ENCODE data around the gene KRT33B.
"Not testable (repeated sequence)": the region's sequence is repeated elsewhere in the genome, so short reads cannot be mapped to it uniquely, and the experiment has no call there.

Gene KRT33B

GRCh38 chr17:41383690-41384089 is 14.1 kb upstream of the KRT33B start:
- no peak for TF ChIP-seq FOXP2 (optimal IDR thresholded peaks at IDR 0.05; ENCODE audit: borderline replicate concordance, extremely low read depth, extremely low read length, insufficient read depth)
- TF ChIP-seq SIN3A (IDR thresholded peaks at IDR 0.05; ENCODE audit: borderline replicate concordance, insufficient read depth, low read length) = no peak
- no peak for TF ChIP-seq TAF1 (IDR thresholded peaks at IDR 0.05; ENCODE audit: borderline replicate concordance, insufficient read depth, low read length)
- TF ChIP-seq POLR2AphosphoS5 (IDR thresholded peaks at IDR 0.05; ENCODE audit: low read depth, low read length) = no peak
- no peak for TF ChIP-seq REST (IDR thresholded peaks at IDR 0.05; ENCODE audit: insufficient read depth in 1 of 2, low read depth in 2 of 2, low read length in 2 of 2)

- TF ChIP-seq REST (IDR thresholded peaks at IDR 0.05; ENCODE audit: insufficient read depth in 1 of 2, low read depth in 2 of 2, low read length in 2 of 2) (no peak), POLR2AphosphoS5 (IDR thresholded peaks at IDR 0.05; ENCODE audit: low read depth, low read length) (no peak), TAF1 (IDR thresholded peaks at IDR 0.05; ENCODE audit: borderline replicate concordance, insufficient read depth, low read length) (no peak), FOXP2 (optimal IDR thresholded peaks at IDR 0.05; ENCODE audit: borderline replicate concordance, extremely low read depth, extremely low read length, insufficient read depth) (no peak), SIN3A (IDR thresholded peaks at IDR 0.05; ENCODE audit: borderline replicate concordance, insufficient read depth, low read length) (no peak)
Observed at GRCh38 chr17:41382394-41382793, 12.8 kb upstream of the KRT33B start.

DNA sequence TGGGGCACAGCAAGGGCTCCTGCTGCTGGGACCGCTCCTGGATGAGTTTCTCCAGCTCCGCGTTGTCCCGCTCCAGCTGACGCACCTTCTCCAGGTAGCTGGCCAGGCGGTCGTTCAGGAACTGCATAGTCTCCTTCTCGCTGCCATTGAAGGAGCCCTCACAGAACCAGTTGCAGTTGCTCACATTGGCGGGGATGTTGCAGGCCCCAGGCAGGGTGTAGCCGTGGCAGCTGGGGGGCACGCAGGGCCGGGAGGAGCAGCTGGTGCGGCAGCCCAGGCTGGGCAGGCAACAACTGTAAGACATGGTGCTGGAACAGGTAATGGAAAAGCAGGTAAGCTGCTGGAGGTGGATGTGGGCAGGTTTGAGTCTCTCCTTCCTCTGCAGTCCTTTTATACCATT is 12.3 kb upstream of the KRT33B start, which contains the start of gene KRT34:
KRT34 (minus strand) TSS at position 364 of the 400 bp plus-strand sequence; CDS start at position 304, 60 bp downstream.
- not testable (repeated sequence) for TF ChIP-seq TAF1 (IDR thresholded peaks at IDR 0.05; ENCODE audit: borderline replicate concordance, insufficient read depth, low read length); FOXP2 (optimal IDR thresholded peaks at IDR 0.05; ENCODE audit: borderline replicate concordance, extremely low read depth, extremely low read length, insufficient read depth); SIN3A (IDR thresholded peaks at IDR 0.05; ENCODE audit: borderline replicate concordance, insufficient read depth, low read length)

DNA sequence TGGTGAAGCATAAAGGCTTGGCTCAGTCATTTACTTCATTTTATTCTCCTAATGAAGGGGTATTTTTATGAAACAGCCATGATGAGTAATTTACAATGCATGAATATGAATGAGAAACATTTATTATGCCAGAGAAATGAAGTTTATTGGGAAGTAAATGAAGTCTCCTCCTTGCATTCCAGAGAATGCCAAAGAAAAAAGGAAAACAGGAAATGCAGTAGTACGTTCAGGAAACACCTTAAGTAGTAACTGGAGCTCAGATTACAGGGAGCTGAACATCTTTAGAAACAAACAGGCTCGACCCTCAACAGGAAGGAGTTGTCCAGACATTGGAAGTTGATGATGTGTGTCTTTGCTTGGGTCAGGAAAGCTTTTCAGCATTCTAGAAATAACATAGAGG is 7.9 kb upstream of the KRT33B start:
- no peak for TF ChIP-seq FOXP2 (optimal IDR thresholded peaks at IDR 0.05; ENCODE audit: borderline replicate concordance, extremely low read depth, extremely low read length, insufficient read depth)
- no peak for TF ChIP-seq TAF1 (IDR thresholded peaks at IDR 0.05; ENCODE audit: borderline replicate concordance, insufficient read depth, low read length)
- TF ChIP-seq SIN3A (IDR thresholded peaks at IDR 0.05; ENCODE audit: borderline replicate concordance, insufficient read depth, low read length) = no peak
- TF ChIP-seq POLR2AphosphoS5 (IDR thresholded peaks at IDR 0.05; ENCODE audit: low read depth, low read length) = no peak
- TF ChIP-seq REST (IDR thresholded peaks at IDR 0.05; ENCODE audit: insufficient read depth in 1 of 2, low read depth in 2 of 2, low read length in 2 of 2) = no peak

DNA sequence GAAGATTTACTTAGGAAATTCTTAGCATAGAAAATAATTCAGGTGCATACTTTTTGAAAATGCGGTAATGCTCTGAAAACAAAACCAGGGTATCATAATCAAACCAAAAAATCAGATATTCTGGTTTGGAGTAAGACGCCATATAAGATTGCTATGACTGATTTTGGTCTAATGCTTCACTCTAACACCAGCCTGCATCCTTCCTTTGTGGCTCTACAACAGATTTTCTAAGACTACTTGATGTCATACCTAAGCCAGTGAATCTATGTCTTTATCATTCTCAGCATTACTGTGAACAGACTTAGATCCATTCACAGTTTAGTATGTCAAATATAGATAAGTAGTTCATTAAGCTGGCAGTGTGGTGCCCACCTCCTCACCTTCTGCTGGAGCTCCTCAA is 590 bp downstream of the KRT33B start:
- TF ChIP-seq REST (IDR thresholded peaks at IDR 0.05; ENCODE audit: insufficient read depth in 1 of 2, low read depth in 2 of 2, low read length in 2 of 2) (no peak), FOXP2 (optimal IDR thresholded peaks at IDR 0.05; ENCODE audit: borderline replicate concordance, extremely low read depth, extremely low read length, insufficient read depth) (no peak), TAF1 (IDR thresholded peaks at IDR 0.05; ENCODE audit: borderline replicate concordance, insufficient read depth, low read length) (no peak), SIN3A (IDR thresholded peaks at IDR 0.05; ENCODE audit: borderline replicate concordance, insufficient read depth, low read length) (no peak), POLR2AphosphoS5 (IDR thresholded peaks at IDR 0.05; ENCODE audit: low read depth, low read length) (no peak)

All from PFSK-1 (cell line).